ENCODE results near the gene FER1L5. TPM values are rescaled to one million over a fixed set of nuclear protein-coding genes. Genes with fewer than 3 reads are reported as not detected.

FER1L5 gene
- total RNA-seq, 2 donors from 2014 or later, result 0.78 to 3.6 TPM

GRCh38 chr2:96661324-96661723 is 18.8 kb downstream of the FER1L5 start:
- DNase-seq (no peak), ATAC-seq (no peak)
- H3K4me1 ChIP-seq, result peaks cover 35% of the 10 kb centered on the region
- H3K9me3 ChIP-seq, result no peaks in the 10 kb centered on the region
- H3K27me3 ChIP-seq, result no peaks in the 10 kb centered on the region
- H3K27ac ChIP-seq, result peak overlapping the region in 1 of 4 donors; percentile 80
- H3K4me3 ChIP-seq, result no peak overlapping the region
- TF ChIP-seq POLR2A (IDR thresholded peaks at IDR 0.05) (no peak), CTCF (IDR thresholded peaks at IDR 0.05) (no peak)
- H3K36me3 ChIP-seq (replicated peaks in 1 of 2; ENCODE audit: insufficient read depth in 1 of 2, low read depth in 2 of 2), result no peaks in the 10 kb centered on the region
- intact Hi-C loops (cut with DNase I), result no loop called here
- 85 to 88% methylated on average over 4 to 5 of the region's 6 CpGs for WGBS, 2 donors

- no peaks in the 10 kb centered on the region for H3K36me3 ChIP-seq (replicated peaks in 1 of 2; ENCODE audit: insufficient read depth in 1 of 2, low read depth in 2 of 2)
- TF ChIP-seq CTCF (IDR thresholded peaks at IDR 0.05), result no peak
- no peak for TF ChIP-seq POLR2A (IDR thresholded peaks at IDR 0.05)
- no peak for ATAC-seq
- 85 to 90% methylated on average over 9 of the region's 9 CpGs for WGBS, 2 donors
- peak overlapping the region; percentile 68 to 80 (median 77) for H3K27ac ChIP-seq
- no peak overlapping the region for H3K4me3 ChIP-seq
- no peaks in the 10 kb centered on the region for H3K27me3 ChIP-seq
- intact Hi-C loops (cut with DNase I), result no loop called here
- DNase-seq, result no peak
- H3K4me1 ChIP-seq, result peaks cover 35% of the 10 kb centered on the region
- H3K9me3 ChIP-seq, result no peaks in the 10 kb centered on the region
Measured at GRCh38 chr2:96662360-96662759, 19.8 kb downstream of the FER1L5 start.

- no peaks in the 10 kb centered on the region for H3K9me3 ChIP-seq
- ATAC-seq (peak; percentile 90), DNase-seq (peak; percentile 86 to 94 (median 92))
- no peaks in the 10 kb centered on the region for H3K36me3 ChIP-seq (replicated peaks in 1 of 2; ENCODE audit: insufficient read depth in 1 of 2, low read depth in 2 of 2)
- 20 to 26% methylated on average over 5 of the region's 5 CpGs for WGBS, 2 donors
- no peaks in the 10 kb centered on the region for H3K27me3 ChIP-seq
- TF ChIP-seq POLR2A (IDR thresholded peaks at IDR 0.05) (peak; percentile 18 to 63 (median 63)), CTCF (IDR thresholded peaks at IDR 0.05) (peak in 4 of 7 experiments; percentile 31 to 50 (median 43))
- intact Hi-C loops (cut with DNase I), result no loop called here
- H3K4me3 ChIP-seq, result no peak overlapping the region
- peak overlapping the region; percentile 68 to 80 (median 77) for H3K27ac ChIP-seq
- H3K4me1 ChIP-seq, result peaks cover 35% of the 10 kb centered on the region
Measured at GRCh38 chr2:96663177-96663576, 20.6 kb downstream of the FER1L5 start.

- H3K4me3 ChIP-seq, result no peak overlapping the region
- H3K27ac ChIP-seq, result peak overlapping the region; percentile 68 to 80 (median 77)
- no peaks in the 10 kb centered on the region for H3K27me3 ChIP-seq
- DNase-seq (peak; percentile 45 to 63 (median 54)), ATAC-seq (peak; percentile 48)
- intact Hi-C loops (cut with DNase I), result no loop called here
- H3K36me3 ChIP-seq (replicated peaks in 1 of 2; ENCODE audit: insufficient read depth in 1 of 2, low read depth in 2 of 2), result no peaks in the 10 kb centered on the region
- no peaks in the 10 kb centered on the region for H3K9me3 ChIP-seq
- H3K4me1 ChIP-seq, result peaks cover 35% of the 10 kb centered on the region
- 29 to 31% methylated on average over 7 of the region's 7 CpGs for WGBS, 2 donors
- TF ChIP-seq POLR2A (IDR thresholded peaks at IDR 0.05), result no peak
- peak in 1 of 7 experiments; percentile 21 for TF ChIP-seq CTCF (IDR thresholded peaks at IDR 0.05)
Measured at GRCh38 chr2:96663829-96664228, 21.3 kb downstream of the FER1L5 start.

- WGBS, 2 donors, result 90 to 95% methylated on average over 3 of the region's 3 CpGs
- TF ChIP-seq POLR2A (IDR thresholded peaks at IDR 0.05) (no peak), CTCF (IDR thresholded peaks at IDR 0.05) (no peak)
- peaks cover 0 to under 1% of the 10 kb centered on the region in 2 donors for H3K36me3 ChIP-seq (replicated peaks in 1 of 2; ENCODE audit: insufficient read depth in 1 of 2, low read depth in 2 of 2)
- H3K27ac ChIP-seq, result peak overlapping the region; percentile 48 to 80 (median 77)
- H3K9me3 ChIP-seq, result no peaks in the 10 kb centered on the region
- H3K27me3 ChIP-seq, result no peaks in the 10 kb centered on the region
- peaks cover 35% of the 10 kb centered on the region for H3K4me1 ChIP-seq
- no peak overlapping the region for H3K4me3 ChIP-seq
- DNase-seq (no peak), ATAC-seq (no peak)
- intact Hi-C loops (cut with DNase I), result no loop called here
Measured at GRCh38 chr2:96664366-96664925, 21.9 kb downstream of the FER1L5 start.

Data from body of pancreas (tissue), 4 donors.